ENCODE measurements around the gene DNAJA4. TPM values are rescaled to one million over a fixed set of nuclear protein-coding genes. Genes with fewer than 3 reads are reported as not detected.

The DNAJA4 gene
- total and polyA plus RNA-seq, 12 donors: 40.0 to 226 (median 150) TPM

DNA sequence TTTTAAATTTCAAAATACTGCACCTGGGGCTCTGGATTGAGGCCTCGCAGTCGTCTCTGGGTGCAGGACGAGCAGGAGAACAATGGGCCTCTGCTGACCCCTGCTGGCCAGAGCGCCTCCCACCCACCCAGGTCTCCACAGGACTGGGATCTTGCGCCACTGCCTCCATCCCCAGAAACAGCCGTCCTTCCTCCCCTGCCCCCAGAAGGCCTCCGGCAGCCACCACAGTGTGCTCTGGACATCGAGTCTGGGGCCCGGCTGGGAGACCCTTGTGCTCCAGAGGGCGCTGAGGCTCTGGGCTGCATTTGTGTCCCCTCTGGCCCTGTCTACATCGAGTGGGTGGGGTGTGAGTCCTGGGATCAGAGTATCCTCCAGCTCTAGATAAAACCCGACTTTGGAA lies 23.3 kb upstream of the DNAJA4 start:
- DNase-seq (peak; percentile 87 to 90), ATAC-seq (peak; percentile 89 to 96 (median 93))
- WGBS, 2 donors: 12 to 13% methylated on average over 12 of the region's 12 CpGs
- H3K4me1 ChIP-seq: peaks cover 0 to 12% (median 8%) of the 10 kb centered on the region in 9 donors
- TF ChIP-seq, protein P1, sequence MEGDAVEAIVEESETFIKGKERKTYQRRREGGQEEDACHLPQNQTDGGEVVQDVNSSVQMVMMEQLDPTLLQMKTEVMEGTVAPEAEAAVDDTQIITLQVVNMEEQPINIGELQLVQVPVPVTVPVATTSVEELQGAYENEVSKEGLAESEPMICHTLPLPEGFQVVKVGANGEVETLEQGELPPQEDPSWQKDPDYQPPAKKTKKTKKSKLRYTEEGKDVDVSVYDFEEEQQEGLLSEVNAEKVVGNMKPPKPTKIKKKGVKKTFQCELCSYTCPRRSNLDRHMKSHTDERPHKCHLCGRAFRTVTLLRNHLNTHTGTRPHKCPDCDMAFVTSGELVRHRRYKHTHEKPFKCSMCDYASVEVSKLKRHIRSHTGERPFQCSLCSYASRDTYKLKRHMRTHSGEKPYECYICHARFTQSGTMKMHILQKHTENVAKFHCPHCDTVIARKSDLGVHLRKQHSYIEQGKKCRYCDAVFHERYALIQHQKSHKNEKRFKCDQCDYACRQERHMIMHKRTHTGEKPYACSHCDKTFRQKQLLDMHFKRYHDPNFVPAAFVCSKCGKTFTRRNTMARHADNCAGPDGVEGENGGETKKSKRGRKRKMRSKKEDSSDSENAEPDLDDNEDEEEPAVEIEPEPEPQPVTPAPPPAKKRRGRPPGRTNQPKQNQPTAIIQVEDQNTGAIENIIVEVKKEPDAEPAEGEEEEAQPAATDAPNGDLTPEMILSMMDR (IDR thresholded peaks at IDR 0.05): peak; percentile 82 to 94 (median 91)
- H3K27me3 ChIP-seq: no peaks in the 10 kb centered on the region
- H3K4me3 ChIP-seq: no peak overlapping the region
- no peak overlapping the region for H3K27ac ChIP-seq
- intact Hi-C loops (cut with DNase I): loop anchor here (1.0 to 5.0 kb wide), 15 partner anchors 44 to 284 kb away; partner anchors contain the start of gene CIB2 (in 4 of the 10)
- no peaks in the 10 kb centered on the region for H3K9me3 ChIP-seq
- no peaks in the 10 kb centered on the region for H3K36me3 ChIP-seq

GRCh38 chr15:78242128-78242527 lies 22.2 kb upstream of the DNAJA4 start:
- ATAC-seq (peak in 1 of 8 donors; percentile 6), DNase-seq (no peak)
- no peak overlapping the region for H3K4me3 ChIP-seq
- 73 to 74% methylated on average over 5 of the region's 5 CpGs for WGBS, 2 donors
- no peaks in the 10 kb centered on the region for H3K27me3 ChIP-seq
- H3K4me1 ChIP-seq: peaks cover 0 to 12% (median 8%) of the 10 kb centered on the region in 9 donors
- H3K36me3 ChIP-seq: no peaks in the 10 kb centered on the region
- TF ChIP-seq, protein P1 (IDR thresholded peaks at IDR 0.05): peak in 6 of 9 donors; percentile 3 to 43 (median 26)
- no peak overlapping the region for H3K27ac ChIP-seq
- no peaks in the 10 kb centered on the region for H3K9me3 ChIP-seq
- intact Hi-C loops (cut with DNase I): loop anchor here in 9 of 10 donors (2.0 to 5.0 kb wide), 10 partner anchors 45 to 285 kb away; partner anchors contain the start of gene CIB2 (in 4 of the 9)

GRCh38 chr15:78243058-78243457 lies 21.3 kb upstream of the DNAJA4 start:
- TF ChIP-seq, protein P1 (IDR thresholded peaks at IDR 0.05): no peak
- no peaks in the 10 kb centered on the region for H3K36me3 ChIP-seq
- intact Hi-C loops (cut with DNase I): loop anchor here in 9 of 10 donors (2.0 to 5.0 kb wide), 10 partner anchors 46 to 286 kb away; partner anchors contain the start of gene CIB2 (in 4 of the 9)
- H3K27me3 ChIP-seq: no peaks in the 10 kb centered on the region
- WGBS, 2 donors: 76 to 82% methylated on average over 6 of the region's 6 CpGs
- peaks cover 0 to 12% (median 8%) of the 10 kb centered on the region in 9 donors for H3K4me1 ChIP-seq
- H3K4me3 ChIP-seq: no peak overlapping the region
- no peak for DNase-seq
- H3K9me3 ChIP-seq: no peaks in the 10 kb centered on the region
- no peak for ATAC-seq
- no peak overlapping the region for H3K27ac ChIP-seq

- Histone ChIP-seq H3K36me3 (no peaks in the 10 kb centered on the region), H3K4me1 (peaks cover 0 to 12% (median 8%) of the 10 kb centered on the region in 9 donors), H3K9me3 (no peaks in the 10 kb centered on the region), H3K27ac (no peak overlapping the region), H3K4me3 (no peak overlapping the region), H3K27me3 (no peaks in the 10 kb centered on the region)
- TF ChIP-seq, protein P1 (IDR thresholded peaks at IDR 0.05): no peak
- ATAC-seq (peak in 7 of 8 donors; percentile 39 to 78 (median 71)), DNase-seq (peak; percentile 41 to 68)
- 22 to 24% methylated on average over 6 of the region's 6 CpGs for WGBS, 2 donors
- intact Hi-C loops (cut with DNase I): loop anchor here in 9 of 10 donors (2.0 to 5.0 kb wide), 10 partner anchors 46 to 286 kb away; partner anchors contain the start of gene CIB2 (in 4 of the 9)
Measured at GRCh38 chr15:78243491-78243941, 20.8 kb upstream of the DNAJA4 start.
